Measurements from ENCODE around the gene NEK11.

Gene NEK11

DNA sequence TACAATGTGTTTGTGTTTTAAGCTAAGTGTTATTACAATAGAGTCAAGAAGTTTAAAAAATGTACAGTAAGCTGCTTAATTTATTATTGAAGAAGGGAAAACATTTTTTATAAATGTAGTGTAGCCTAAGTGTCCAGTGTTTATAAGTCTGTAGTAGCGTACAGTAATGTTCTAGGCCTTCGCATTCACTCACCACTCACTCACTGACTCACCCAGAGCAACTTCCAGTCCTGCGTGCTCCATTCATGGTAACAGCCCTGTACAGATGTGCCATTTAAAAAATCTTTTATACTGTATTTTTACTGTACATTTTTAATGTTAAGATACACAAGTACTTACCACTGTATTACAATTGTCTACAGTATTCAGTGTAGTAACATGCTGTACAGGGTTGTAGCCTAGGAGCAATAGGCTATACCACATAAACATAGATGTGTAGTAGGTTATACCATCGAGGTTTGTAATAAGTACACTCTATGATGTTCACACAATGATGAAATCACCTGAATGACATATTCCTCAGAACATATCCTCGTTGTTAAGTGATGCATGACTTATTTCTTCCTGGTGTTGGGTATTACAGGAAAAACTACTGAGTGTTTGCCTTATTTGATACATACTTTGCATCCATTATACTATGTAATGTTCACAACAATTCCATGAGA is 198.3 kb downstream of the NEK11 start:
- DNase-seq (ENCODE audit: low spot score), result no peak

- DNase-seq (ENCODE audit: low spot score), result no peak
Observed at GRCh38 chr3:131228522-131228921, 201.8 kb downstream of the NEK11 start.

GRCh38 chr3:131231710-131232389 is 205.2 kb downstream of the NEK11 start:
- DNase-seq (ENCODE audit: low spot score), result no peak

- no peak for DNase-seq (ENCODE audit: low spot score)
Observed at GRCh38 chr3:131232711-131233267, 206.1 kb downstream of the NEK11 start.

- DNase-seq (ENCODE audit: low spot score), result no peak
Observed at GRCh38 chr3:131233900-131234668, 207.4 kb downstream of the NEK11 start.

GRCh38 chr3:131236421-131236820 is 209.7 kb downstream of the NEK11 start:
- no peak for DNase-seq (ENCODE audit: low spot score)

- no peak for DNase-seq (ENCODE audit: low spot score)
Observed at GRCh38 chr3:131238496-131238895, 211.8 kb downstream of the NEK11 start.

GRCh38 chr3:131239267-131239666 is 212.6 kb downstream of the NEK11 start:
- DNase-seq (ENCODE audit: low spot score), result no peak

DNA sequence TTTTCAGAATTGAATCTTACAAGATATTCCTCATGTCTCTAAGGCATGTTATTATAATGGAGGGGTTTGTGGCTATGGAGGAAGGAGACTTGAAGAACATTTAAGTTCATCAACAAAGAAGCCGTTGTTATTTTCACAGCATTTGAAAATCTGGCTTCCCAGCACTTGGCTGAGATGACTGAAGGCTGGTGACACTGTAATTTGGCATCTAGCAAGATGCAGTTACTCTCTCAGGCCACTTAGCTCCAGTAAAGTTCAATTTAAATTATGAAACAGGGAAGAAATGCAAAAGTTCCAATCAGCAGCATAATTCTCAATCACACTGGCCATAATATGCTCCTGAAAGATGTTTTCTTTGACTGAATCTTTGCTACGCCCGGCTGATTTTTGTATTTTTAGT is 215.5 kb downstream of the NEK11 start:
- DNase-seq (ENCODE audit: low spot score), result no peak

DNA sequence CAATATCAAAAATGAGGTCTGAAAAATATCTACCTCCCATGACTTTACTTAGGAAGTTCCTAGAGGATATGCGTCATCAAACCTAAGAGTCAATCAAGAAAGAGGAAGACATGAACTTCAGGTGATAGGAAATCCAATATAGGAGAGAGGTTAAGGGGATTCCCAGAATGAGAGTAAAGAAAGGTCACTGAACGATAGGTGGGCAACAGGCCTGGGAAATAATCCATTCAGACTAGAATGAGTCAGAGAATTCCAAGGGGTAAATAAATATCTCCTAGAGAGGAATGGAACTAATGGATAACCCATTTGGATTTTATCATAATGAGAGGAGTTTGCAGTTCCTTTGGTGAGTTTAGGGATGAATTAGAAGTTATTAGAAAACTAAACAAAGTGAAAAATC is 223.8 kb downstream of the NEK11 start:
- no peak for DNase-seq (ENCODE audit: low spot score)

DNA sequence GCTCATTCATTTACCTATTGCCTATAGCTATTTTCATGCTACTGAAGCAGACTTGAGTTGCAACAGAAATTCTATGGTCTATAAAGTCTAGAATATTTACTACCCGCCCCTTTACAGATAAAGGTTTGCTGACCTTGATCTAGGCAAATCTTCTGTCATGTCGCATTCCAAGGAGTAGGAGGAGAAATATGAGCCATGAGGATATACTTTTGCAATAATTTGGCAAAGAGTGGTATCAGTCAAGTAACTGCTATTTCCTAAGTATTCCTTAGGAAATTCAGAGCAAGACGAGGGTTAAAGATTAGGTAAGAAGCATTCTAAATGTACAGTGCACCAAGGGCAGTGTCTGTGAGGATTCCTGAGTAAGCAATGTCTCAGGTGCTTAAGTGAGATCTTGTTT is 233.8 kb downstream of the NEK11 start:
- DNase-seq (ENCODE audit: low spot score), result no peak

GRCh38 chr3:131261104-131261503 is 234.4 kb downstream of the NEK11 start:
- DNase-seq (ENCODE audit: low spot score), result no peak

DNA sequence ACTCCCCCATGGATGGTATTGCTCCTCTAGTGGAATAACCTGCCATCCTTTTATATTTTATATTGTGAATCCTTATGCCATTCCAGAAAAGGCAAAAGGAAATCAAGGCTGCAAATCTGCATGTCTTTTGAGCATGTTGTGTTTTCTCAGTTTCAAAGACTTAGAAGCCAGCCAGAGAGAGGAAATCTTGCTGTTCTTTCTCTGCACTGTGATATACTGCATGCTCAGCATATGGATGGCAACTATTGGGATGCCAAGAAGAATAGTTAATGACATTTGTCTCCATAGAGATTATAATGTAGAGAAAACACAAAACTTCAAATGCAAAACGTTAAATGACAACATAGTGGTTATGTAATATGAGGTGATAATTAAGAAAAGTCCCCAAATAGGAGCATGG is 248.9 kb downstream of the NEK11 start:
- DNase-seq (ENCODE audit: low spot score), result no peak

DNA sequence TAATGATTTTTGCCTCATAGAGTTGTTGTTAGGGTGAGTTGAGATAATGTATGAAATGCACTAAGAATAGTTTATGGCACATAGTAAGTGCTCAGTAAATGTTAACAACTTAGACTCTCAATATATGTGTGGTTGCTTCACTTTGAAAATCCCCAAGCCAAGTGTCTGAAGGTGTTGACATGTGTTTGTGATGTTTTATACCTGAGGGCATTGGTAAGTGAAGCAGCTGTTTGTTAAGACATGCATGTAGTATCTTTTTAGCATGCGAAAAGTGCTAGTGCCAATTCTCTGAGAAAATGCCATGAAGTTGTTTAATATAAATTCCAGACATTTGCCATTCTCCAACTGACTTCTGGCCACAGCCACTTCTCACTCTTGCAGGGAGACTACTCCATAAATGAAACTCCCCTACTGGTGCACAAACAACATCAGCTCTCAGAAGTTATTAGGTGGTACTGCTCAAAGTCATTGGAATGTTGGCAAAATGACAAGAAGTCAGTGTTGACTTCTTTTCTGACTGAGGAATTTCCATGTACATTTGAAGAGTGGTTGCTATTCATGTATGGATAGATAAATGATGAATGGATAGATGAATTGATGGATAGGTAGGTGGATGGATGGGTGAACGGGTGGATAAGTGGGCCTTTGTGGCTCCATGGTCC is 251.3 kb downstream of the NEK11 start:
- DNase-seq (ENCODE audit: low spot score), result no peak

DNA sequence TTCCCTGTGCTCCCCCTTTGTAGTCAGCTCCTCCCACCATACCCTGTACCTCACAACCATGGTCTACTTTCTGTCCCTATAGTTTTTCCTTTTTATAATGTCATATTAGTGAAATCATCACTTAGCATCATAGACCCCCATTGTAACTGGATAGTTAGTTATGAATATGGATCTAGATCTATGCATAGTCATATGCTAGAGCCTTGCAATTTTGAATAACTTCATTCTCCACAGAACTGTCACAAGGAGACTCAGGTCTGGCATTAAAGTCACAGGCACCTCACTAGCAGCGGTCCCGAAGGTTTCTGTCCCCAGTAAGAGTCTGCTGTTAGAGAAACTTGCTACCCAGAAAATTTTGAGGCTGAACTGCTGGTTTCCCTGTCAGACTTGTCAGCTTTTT is 252.9 kb downstream of the NEK11 start:
- DNase-seq (ENCODE audit: low spot score), result no peak

GRCh38 chr3:131282379-131282778 is 255.7 kb downstream of the NEK11 start:
- no peak for DNase-seq (ENCODE audit: low spot score)

- DNase-seq (ENCODE audit: low spot score), result no peak
Observed at GRCh38 chr3:131282967-131283366, 256.3 kb downstream of the NEK11 start.

- DNase-seq (ENCODE audit: low spot score), result no peak
Observed at GRCh38 chr3:131283862-131284261, 257.2 kb downstream of the NEK11 start.

DNA sequence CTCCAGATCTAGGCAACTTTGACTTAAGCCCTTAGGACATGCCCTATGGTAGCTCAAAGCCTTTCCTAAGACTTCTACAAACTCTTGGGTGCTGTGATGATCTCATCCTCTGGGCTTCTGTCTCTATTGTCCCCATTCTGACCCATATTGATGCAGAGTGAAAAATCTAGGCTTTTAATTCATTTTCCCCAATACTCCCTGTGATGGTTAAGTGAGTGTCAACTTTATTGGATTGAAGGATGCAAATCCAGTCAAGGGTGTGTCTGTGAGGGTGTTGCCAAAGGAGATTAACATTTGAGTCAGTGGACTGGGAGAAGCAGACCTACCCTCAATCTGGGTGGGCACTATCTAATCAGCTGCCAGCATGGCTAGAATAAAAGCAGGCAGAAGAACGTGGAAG is 257.6 kb downstream of the NEK11 start:
- DNase-seq (ENCODE audit: low spot score), result no peak

DNA sequence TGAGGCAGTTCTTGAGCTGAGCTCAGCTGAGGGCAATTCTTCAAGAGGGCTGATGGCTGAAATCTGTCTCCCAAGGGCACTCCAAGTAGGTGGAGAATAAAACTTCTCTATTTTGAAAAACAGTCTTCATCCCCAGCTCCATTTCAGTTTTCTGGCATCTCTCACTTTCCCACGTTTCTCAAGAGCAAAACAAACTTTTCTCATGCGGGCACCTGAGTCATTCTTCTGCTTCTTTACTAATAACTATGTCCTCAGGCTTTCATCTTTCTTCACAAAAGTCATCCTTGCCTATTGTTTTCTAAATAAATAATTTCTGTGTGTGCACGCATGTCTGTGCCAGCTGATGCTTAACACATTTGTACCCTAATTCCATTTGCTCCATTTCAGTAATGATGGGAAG is 258.8 kb downstream of the NEK11 start:
- no peak for DNase-seq (ENCODE audit: low spot score)

GRCh38 chr3:131299836-131300235 is 273.2 kb downstream of the NEK11 start:
- no peak for DNase-seq (ENCODE audit: low spot score)

DNA sequence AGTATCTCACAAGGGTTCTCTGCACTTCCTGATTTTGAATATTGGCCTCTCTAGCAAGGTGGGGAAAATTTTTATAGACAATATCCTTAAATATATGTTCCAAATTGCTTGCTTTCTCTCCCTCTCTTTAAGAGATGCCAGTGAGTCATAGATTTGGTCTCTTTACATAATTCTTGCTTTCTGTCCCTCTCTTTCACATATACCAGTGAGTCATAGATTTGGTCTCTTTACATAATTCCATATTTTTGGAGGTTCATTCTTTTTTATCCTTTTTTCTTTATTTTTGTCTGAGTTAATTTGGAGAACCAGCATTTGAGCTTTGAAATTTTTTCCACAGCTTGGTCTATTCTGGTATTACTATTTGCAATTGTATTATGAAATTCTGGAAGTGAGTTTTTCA is 277.2 kb downstream of the NEK11 start:
- DNase-seq (ENCODE audit: low spot score), result no peak
